SIG-M5 (cell line): Measurements from ENCODE around the gene SREBF1.

Experiments used
- DNase-seq: peaks from one replicate; lab custom pipeline; 2025; lab: John Stamatoyannopoulos, UW

SREBF1 gene

DNA sequence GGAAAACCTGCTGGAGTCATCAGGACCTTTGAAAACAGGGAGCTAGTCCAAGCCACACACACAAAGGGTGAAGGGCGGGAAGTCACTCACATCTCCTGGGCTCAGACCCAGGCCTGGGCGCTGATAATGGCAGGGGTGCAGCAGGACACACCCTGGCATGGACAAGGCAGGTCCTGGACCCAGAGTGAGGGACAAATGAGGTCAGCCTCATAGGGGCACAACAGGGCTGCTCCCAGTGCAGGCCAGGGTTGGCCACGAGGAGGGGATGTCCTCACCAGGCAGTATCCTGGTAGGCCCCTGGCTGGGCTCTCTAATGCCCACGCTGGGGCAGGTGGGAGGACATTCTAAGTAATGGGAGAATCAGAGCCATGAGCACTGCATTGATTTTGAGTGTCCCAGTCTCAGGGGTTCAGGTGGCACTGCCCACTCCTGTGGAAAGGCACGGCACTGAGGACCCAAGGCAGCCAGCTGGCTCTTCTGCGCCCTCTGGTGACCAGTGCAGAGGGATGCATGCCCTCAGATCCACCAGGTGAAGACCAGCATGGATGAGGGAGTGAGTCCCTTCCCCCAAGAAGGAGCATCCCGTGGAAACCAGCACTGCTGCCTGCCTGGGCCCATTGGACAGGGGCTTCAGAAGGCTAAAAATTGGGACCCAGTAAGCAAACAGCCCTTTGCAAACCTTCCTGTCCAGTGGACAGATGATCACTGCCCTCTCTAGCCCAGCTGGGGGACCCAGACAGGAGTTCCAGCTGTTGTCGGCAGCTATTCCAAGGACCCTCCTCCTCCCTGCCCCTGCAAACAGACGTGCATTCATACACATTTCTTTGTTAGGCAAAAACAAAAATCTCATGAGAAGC lies 23.4 kb upstream of the SREBF1 start:
- DNase-seq, result no peak

DNA sequence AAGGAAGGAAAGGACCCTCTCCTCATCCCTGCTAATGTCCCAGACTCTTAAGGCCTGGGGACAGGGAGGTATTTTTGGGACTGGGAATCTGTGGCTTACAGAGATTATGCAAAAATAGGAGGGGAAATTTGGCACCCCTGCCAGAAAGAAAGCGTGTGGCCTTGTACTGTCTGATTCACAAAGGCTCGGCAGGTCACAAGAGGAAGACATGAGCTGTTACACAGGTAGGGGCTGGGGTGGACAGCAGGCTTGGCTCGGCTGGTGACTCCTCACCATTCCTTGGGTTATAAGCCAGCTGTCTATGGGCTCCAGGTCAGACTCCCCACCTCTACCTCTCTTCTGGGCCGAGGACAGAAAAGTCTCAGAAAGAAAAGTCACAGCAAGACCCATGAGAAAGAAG lies 20.7 kb upstream of the SREBF1 start:
- DNase-seq, result no peak

DNA sequence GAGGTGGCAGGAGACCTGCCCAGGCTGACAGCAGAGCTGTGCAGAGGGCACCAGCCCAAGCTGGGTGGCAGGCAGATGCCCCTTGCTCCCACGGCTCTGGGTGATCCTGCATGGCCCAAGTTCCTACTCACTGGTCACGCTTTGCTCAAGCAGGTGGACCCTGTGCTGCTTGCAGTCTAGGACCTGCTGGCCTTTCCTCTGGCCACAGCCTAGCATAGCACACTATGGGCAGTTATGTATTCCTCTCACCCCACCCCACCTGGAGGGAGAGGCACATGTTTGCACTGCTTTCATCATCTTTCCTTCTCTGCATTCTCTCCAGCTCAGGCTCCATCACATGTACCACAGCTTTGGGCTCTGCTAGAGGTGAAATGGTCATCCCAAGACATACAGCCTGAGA lies 19.6 kb upstream of the SREBF1 start:
- no peak for DNase-seq

DNA sequence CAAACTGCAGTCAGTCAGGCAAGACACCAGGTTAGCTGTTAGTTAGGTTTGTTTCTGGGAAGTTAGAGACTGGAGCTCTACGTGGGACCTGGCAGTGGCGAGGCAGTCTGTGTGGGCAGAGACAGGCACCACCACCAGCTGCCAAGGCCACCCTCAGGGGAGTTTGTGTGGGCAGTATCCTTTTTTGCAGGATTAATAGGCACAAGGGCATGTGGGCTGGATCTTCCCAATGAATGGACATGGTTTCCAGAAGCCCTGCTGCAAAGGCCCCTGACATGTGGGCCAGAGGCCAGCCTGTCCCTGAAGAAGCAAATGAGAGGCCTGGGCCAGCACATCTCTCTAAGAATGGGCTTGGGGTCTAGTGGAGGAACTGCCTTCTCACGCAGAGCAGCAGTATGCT lies 19.2 kb upstream of the SREBF1 start:
- no peak for DNase-seq

DNA sequence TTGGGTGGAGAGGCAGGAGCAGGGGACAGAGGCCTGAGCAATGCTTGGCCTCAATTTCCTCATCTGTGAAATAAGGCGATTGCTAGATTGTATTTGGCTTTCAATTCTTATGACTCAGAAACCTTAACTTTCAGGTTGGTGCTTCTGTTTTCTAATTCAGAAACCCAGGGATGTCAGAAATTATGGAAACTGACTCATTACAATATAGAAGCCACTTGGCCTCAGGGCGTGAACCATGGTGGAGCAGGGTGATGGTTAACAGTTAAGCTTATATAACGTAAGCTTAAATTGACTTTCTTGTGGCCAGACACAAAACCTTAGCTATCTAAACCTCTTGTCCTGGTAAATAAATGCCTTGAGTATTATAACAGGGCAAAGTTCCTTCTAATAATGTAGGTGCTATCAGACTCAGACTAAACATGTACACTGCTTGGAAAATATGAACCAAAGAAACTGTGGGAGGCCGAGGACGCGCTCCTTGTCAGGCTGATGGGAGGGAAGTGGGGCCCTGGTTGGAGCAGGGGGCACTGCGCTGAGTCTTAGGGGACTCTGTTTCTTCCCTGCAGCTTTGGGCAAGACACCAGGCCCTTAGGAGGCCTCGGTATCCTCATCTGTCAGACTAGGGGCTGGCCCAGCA lies 17.1 kb upstream of the SREBF1 start:
- DNase-seq, result no peak

DNA sequence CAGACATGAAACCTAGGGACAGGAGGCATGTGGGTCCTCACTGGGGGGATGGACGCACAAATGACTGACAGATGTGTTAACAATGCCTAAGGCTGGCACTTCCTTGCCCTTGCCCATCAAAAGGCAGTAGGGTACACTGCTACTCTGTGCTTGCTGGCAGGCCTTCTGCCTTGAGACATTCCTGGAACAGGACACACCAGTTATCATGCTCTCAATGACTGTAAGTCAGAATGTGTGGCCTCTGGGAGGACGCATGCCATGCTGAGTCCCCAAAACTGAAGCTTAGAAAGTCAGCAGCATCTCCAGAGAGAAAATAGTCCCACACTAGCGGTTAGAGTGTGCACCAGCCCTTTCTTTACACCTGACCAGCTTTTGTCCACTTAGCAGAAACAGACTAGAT lies 16.1 kb upstream of the SREBF1 start:
- no peak for DNase-seq

DNA sequence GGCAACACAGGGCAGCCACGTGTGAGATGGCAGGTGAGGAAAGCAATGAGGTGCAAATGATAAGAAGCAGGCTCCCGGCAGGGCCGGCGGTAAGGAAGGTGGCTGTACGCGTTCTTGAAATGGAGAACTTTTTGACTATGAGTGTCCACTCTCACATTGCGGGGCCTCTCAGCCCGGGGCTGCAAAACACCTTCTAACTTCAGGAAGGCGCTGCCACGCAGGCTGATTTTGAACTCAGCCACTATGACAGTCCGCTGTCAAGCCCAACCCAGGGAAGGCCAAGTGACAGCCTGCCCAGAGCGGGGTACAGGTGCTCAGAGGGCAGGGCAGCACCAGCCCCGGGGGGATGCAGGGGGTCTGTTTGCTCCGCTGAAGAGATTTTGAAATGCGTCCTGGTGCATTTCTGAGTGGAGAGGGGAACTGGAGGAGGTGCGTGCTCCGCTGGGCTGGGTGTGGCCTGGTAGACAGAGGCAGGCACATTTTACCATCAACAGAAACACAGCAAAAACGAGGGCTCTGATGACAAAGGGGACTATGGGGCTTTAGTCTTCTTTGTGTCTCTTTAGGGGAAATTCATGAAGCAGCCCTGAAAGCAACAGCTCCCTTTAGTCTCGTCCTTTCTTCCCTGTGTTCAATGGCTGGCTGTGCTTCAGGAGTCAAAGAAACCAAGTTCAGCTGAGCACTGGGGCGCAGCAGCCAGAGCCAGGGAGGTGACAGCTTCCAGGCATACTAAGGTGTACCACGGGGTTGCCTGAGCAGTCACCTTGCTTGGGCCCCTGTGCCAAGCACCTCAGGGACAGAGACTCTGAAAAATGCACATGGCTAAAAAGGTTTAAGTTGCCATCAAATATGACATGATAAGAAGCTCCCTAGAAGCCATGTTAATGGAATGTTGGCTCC lies 14.6 kb upstream of the SREBF1 start:
- no peak for DNase-seq

DNA sequence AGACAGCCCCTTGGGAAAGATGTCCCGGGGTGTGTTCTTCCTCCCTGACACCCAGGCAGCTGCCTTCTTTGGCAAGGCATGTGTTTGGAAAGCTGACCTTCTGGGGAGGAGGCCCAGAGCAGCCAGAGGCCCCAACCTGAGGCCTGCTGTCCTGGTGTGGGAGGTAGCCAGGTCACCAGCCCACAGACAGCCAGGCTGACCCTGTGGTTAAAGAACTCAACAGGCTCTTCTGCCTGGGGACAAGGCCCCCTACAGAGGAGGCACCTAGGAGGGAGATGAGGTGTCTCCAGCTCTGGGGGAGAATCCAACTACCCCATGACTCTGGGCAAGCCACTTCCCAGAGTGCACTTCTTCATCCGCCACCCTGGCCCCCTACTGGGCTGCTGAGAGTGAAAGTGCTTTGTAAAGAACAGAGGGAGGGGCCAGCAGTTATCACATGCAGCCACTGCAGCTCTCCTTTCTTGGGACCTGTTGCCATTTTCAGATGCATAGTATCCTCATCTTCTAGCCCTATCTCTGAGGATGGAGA lies 13.1 kb upstream of the SREBF1 start:
- no peak for DNase-seq

DNA sequence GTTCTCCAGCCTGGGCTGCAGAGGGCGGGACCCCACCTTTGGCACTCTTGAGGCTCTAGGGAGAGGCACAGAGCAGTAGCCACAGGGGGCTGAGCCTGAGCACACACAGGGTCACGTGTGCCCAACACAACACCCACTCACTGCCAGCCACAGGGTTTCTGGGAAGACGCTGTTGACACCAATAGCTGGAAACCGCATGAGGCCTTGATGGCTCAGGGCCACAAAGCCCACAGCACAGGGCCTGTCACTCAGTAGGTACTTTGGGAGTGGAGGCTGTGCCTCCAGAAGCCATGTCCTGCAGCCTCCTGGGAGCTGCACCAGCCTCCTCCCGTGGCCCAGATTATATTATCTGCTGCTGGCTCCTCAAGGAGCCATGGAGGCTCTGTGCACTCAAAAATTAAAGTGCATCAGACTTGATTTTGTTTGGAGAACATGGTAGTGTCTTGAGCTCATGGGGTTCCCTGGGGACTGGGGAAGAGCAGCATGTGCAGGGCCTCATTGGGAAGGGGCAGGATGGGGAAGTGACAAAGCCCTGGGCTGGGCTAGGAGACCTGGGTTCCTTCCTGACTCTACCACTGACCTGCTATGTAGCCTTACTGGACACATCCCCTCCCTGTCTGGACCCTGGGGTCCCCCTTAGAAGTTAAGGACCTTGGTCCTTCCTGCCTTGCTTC lies 12.5 kb upstream of the SREBF1 start:
- DNase-seq, result no peak

DNA sequence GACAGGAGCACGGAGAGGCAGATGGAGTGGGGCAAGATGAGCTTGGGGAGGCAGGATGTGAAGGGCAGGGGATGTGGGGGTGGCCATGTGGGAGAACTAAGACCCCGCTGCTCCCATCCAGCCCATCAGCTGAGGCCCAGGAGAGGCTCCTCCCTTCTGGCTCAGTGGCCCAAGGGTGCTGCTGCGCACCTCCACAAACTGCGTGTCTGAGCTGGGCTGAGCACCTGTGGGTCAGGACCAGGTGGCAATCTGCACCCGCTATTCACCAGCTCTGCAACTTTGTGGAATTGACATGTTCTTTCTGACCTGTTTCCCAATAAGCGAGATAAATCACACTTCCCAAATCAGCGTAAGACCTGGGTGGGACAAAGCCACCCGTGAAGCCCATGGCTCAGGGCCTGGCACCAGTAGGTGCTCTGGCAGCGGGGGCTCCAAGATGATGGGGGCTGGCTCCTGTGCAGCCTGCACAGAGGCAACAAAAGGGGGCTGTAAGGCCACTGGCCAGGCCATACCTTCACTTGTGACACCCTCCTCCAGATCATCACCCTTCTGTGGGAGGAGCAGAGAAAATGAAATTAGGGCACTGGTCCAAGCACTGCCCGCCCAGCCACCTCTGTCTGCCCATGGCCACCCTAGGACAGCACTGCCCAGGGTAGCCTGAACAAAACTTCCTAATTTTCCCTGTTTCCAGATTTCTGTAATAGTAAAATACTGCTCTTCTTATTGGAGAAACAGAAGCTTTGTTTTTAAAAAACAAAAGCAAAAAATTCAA lies 11.7 kb upstream of the SREBF1 start:
- DNase-seq, result no peak

DNA sequence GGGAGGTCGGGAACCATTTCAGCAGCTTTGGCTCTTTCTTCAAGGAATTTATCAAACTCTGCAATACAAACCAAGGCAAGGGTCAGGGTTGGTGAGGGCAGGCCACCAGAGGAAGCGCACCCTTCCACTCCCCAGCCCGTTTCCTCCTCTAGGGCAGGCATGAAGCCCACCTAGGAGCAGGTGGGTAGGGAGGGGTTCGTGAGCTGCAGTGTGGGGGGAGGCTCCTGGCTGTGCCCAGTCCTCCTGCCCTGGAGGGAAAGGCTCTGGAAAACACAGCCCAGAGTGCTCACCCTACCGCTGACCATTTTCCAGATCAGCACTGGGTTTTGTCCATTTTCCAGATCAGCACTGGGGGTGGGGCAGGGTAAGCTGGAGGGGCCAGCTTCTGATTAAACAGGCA lies 10.9 kb upstream of the SREBF1 start:
- no peak for DNase-seq

DNA sequence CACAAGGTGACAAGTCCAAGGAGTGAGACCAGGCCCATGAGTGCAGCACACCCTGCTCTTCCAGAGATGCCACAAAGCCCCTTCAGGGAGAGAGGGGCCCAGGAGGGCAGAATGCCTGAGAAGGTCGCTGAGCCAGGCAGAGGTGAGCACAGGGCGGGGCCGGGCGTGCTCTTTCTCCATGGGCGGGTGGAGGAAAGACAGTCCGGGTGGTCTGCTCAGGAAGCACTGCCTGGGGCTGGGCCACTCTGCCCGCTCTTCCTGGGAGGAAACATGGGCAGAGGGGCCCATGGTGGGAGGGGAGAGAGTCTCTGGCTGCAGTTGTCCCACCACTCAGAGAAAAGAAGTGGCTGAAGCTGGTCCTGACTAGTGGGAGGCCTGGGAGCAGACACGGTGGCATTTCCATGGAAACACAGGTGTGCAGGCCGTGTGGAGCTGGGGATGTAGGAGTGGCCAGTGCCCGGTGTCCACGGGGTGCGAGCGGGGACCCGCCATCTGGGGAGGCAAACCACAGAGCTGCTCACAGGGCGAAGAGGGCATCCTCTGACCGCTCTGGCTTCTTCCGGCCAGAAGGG lies 10.4 kb upstream of the SREBF1 start:
- no peak for DNase-seq

DNA sequence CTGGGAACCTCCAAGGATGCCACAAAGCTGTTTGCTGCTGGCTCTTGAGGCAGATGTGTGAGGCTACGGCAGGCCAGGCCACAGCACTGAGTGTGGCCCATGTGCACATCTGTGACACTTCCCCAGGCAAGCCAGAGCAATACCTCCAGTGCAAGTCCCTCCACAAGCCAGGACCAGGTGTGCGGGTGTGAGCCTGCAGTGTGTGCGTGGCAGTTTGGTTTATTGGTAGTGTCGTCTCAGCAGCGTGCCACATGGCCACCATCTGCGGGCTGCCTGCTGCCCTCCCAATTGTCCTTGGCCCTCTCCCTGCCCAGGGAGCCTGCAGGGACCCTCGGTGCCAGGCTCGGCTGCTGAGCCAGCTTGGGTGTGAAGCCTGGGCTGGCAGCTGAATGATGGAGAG lies 9.9 kb upstream of the SREBF1 start:
- no peak for DNase-seq

DNA sequence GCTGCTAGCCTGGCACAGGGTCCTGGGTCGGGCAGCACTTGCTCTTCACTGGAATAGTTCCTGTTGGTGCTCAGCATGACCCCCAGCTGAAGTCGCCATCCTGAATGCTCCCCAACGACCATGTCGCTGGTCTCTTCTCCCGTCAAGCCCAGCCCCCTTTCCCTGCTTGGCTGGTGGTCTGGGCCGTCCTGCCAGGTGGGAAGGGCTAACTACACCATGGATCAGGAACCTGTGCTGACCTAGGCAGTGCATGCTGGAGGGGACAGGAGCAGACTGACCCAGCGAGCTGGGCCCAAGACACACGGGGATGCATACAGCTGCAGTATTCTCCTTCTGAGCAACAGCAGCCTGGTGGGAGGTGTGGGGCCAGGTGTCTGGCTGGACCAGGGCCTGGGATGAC lies 9.2 kb upstream of the SREBF1 start:
- DNase-seq, result no peak

DNA sequence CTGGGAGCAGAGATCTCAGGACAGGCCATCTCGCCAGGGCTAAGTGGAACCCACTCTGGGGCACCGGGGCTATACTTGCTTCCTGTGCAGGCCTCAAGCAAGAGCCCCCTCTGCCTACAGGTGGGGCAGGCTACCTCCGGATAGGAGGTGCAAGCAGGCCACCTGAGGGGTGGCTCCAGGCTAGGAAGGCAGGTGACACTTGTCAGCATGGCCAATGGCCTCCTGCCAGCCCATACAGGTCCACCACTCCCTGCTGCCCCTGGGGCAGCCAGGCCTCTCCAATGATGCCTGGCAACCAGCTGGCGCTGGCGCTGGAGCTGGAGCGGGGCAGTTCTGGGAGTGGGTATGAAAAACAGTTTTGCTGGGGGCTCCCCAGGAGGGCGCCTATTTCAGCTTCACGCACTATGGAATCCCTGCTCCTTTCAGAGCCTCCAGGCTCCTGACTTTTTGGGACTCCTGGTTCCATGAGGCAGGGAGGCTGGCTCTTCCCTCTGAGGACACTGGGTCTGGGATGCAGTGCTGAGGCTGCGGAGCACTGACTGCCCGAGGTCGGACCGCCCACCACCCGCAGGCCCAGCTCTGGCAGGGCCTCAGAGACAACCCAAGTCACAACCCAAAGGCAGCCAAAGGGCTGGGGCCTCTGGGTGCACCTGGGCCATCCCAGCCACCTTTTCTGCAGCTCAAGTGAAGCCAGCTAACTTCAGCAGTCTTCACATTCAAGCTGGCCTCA lies 8.4 kb upstream of the SREBF1 start:
- no peak for DNase-seq

DNA sequence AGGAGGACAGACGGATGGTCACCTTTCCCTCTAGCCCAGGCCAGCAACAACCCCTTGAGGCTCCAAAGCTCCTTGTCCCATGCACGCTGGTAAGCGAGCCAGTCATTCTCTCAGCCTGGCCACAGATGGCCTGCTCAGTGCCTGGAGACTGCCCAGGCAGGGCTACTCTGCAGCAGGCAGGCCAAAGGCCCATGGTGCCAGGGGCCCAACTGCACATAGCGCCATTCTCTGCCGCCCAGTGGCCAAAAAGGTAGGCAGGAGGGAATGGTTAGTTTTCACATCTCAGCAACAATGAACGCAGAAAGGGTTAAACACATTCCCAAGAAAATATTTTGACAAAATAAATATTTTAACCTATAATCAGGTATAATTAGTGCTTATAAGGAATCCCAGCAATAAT lies 7.7 kb upstream of the SREBF1 start:
- no peak for DNase-seq

DNA sequence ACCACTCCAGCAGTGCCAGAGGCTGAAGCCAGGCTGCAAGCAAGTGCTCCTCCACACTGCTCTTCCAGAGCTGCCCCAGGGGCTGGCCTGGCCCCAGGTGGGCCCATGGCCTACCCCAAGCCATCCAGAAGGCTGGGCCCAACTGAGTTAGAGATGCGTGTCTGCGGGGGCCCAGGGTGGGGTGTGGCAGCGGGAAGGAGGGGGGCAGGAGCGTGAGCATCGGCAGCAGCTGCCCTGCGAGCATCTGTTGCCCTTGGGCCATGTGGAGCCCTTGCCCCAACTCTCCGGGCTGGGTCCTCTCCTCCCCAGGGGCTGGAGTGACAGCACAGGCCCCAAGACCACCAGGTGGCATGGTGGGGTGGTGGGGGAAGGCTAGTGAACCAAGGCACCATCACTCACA lies 7.3 kb upstream of the SREBF1 start:
- no peak for DNase-seq

DNA sequence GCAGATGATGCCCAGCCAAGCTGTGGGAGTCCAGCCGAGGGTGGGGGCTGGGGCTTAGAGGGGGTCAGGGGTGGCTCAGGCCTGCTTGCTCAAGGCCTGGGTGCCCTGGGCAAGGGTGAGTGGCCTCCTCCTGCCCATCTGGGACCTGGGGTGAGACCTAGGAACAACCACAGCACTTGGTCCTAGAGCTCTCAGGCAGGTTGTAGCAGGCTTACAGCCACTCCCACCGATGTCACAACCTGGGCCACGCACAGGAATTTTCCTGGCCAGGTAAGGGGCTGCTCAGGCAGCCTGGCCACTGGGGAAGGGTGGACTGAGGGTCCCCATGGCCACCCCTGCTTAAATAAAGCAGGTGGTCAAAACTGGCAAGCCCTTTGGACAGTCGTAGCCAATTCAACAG lies 6.3 kb upstream of the SREBF1 start:
- DNase-seq, result no peak

DNA sequence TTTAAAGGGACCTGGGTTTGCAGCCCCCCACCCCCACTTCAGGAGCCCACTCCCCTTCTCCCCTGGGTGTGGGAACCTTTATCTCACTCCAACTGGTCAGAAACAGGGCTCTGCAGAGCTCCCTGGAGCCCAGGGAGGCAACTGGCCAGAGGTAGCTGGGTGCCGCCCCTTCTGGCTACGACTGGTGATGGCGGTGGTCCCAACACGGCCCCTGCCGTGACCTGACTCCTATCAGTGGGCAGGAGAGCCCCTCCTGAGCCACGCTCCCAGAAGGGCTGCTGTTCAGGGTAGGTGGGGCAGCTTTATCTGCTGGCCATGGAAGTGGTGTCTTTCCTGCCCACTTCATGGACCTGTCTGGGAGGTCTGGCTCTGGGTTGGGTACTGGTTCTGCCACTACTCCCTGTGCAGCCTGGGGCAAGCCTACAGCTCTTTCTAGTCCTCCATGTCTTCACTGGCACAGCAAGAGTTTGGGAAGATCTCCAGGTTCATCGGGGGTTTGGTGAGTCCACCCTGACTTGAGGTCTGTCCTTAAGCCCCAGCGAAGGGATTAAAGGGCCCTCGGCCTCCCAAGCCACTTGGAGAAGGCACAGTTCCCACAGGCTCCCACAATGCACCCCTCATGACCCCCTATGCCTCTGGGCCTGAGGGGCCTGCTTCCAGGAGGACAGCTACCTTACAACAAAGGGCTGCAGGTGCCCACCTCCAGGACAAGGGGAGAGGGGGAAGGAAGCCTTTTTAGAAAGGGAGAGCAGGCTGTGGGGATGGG lies 5.5 kb upstream of the SREBF1 start:
- no peak for DNase-seq
